ENCODE data around the gene GNPDA1.

GNPDA1 gene

GRCh38 chr5:141957367-141957996 lies 55.3 kb downstream of the GNPDA1 start:
- no peak for DNase-seq (ENCODE audit: low read depth in 3 of 3)

DNA sequence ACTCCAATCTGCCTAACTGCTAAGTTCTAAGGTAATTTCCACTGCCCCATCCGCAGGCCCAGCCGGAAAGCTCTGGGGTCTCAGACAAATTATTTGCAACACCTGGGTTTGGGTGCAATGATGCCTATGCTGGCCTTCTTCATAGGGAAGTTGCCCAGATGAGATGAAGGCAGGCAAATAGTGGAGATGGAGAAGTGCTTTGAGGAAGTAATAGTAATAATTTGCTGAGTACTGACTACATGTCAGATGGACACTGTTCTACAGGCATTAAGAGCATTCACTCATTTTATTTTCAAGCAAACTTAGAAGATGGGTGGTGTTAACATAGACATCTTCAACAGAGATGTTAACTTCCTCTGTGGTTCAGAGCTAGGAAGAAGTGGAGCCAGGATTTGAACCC lies 58.6 kb downstream of the GNPDA1 start:
- DNase-seq (ENCODE audit: low read depth in 3 of 3) = no peak

DNA sequence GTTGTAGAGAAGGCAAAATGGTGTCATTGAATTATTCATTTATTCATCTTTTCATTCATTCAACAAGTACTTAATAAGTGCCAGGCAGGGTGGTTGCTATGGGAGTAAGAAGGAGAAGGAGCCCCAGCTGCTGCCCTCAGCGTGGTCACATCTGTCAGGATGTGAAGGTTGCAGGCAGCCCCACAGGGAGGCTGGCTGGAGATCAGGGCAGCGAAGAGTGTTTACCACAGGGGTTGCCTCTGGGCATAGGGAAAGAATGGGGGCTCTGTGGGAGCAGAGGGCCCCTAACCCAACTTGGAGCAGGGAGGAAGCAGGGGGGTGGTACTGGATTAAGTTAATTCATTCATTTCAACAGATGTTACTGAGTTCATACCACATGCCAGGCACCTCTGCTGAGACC lies 60.8 kb downstream of the GNPDA1 start:
- no peak for DNase-seq (ENCODE audit: low read depth in 3 of 3)

- no peak for DNase-seq (ENCODE audit: low read depth in 3 of 3)
Measured at GRCh38 chr5:141951332-141951781, 61.5 kb downstream of the GNPDA1 start.

Data from stimulated activated CD4-positive, alpha-beta T cell treated with anti-CD3 and anti-CD28 coated beads, TNF-alpha, amount 100 ng/mL, for 4 hours (primary cell).